Breast epithelium (tissue), 3 donors: ENCODE data around the gene HIPK3.

Source experiments
- CTCF ChIP-seq, 3 donors: fragments of 450-650 bp; IDR thresholded peaks; one replicate each; pipeline ENCODE4 v1.5.1; 2016 to 2017; ENCODE audit warnings: antibody characterized with exemption in 3 of 3, mild to moderate bottlenecking in 3 of 3, moderate library complexity in 3 of 3
- POLR2A ChIP-seq: fragments of 450-650 bp; IDR thresholded peaks from one replicate; pipeline ENCODE4 v1.6.1; 2016; ENCODE audit warnings: antibody characterized with exemption, mild to moderate bottlenecking, moderate library complexity
- POLR2AphosphoS5 ChIP-seq, 3 donors: sonication (generic); formaldehyde crosslinking; IDR thresholded peaks; one replicate each; pipeline ENCODE4 v1.6.1; 2017; ENCODE audit warnings: antibody characterized with exemption in 3 of 3

DNA sequence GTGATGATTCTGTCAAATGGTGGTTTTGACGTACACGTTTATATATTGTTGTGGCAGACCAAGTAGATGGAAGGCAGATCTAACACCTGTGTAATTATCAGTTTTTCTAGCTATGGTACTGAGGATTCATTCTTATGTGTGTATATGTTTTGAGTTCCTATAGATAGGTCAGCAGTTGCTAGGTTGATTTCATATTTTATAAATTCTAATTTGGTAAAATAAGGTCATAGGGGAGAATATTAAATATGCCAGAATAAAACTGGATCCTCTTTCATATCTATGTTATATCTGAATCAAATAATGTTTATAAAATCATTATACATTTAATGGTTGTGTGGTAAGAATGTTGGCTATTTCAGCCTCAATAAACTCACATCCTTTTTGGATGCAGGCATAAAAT is 27.6 kb downstream of the HIPK3 start:
- TF ChIP-seq CTCF (IDR thresholded peaks at IDR 0.05) (no peak), POLR2AphosphoS5 (IDR thresholded peaks at IDR 0.05) (no peak), POLR2A (no peak)
